ENCODE measurements around the gene DLX3.

GRCh38 chr17:50026837-50027171, 31.8 kb upstream of the DLX3 start:
- TF ChIP-seq POLR2AphosphoS5 (IDR thresholded peaks at IDR 0.05) (no peak), EZH2 (IDR thresholded peaks at IDR 0.05; ENCODE audit: borderline replicate concordance, insufficient read depth, low read length, poor library complexity, severe bottlenecking) (no peak), CTCF (IDR thresholded peaks at IDR 0.05; ENCODE audit: poor library complexity, severe bottlenecking) (peak; percentile 92), EP300 (conservative IDR thresholded peaks at IDR 0.05; ENCODE audit: poor library complexity, severe bottlenecking) (no peak), REST (IDR thresholded peaks at IDR 0.05; ENCODE audit: borderline replicate concordance) (no peak), RAD21 (conservative IDR thresholded peaks at IDR 0.05) (peak; percentile 76), SMC3 (conservative IDR thresholded peaks at IDR 0.05; ENCODE audit: poor library complexity) (peak; percentile 87), MXI1 (conservative IDR thresholded peaks at IDR 0.05; ENCODE audit: poor library complexity, severe bottlenecking) (no peak), TAF1 (IDR thresholded peaks at IDR 0.05; ENCODE audit: low read depth) (no peak)

Data from neural cell (in vitro differentiated cells).